ENCODE measurements around the gene GAS5.

The GAS5 gene

DNA sequence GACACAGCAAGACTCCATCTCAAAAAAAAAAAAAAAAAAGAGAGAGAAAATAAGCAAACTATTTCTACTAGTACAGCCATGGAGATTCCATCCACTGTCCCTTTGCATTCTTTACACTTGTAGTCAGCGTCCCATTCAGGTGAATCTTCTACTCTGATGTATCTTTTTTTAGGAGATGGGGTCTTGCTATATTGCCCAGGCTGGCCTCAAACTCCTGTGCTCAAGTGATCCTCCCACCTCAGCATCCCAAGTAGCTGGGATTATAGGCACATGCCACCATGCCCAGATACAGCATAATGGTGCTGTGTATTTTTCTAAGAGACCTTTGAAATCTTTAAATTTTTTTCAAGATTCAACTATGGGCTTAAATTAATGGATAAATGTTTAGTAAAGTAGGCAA, 35.0 kb downstream of the GAS5 start:
- no peaks in the 10 kb centered on the region for H3K9me3 ChIP-seq (replicated peaks in 1 of 2; ENCODE audit: control insufficient read depth in 2 of 2, insufficient read depth in 1 of 2, low read depth in 1 of 2, low read length in 2 of 2)
- no peak overlapping the region for H2AK5ac ChIP-seq (ENCODE audit: low read depth, low read length)
- no peak overlapping the region for H3K14ac ChIP-seq (ENCODE audit: low read length)
- no peak overlapping the region for H4K91ac ChIP-seq (ENCODE audit: low read depth, low read length, poor library complexity)
- no peak overlapping the region for H2BK5ac ChIP-seq (ENCODE audit: low read length)
- no peaks in the 10 kb centered on the region for H3K4me1 ChIP-seq (ENCODE audit: control insufficient read depth in 2 of 2, insufficient read depth in 1 of 2, low read depth in 1 of 2, low read length in 2 of 2)
- no peak overlapping the region for H3K4me2 ChIP-seq (ENCODE audit: insufficient read depth, low read length, poor library complexity, severe bottlenecking)
- DNase-seq (ENCODE audit: low spot score): no peak
- no peak overlapping the region for H4K8ac ChIP-seq (ENCODE audit: low read depth, low read length)
- no peak overlapping the region for H2BK120ac ChIP-seq (ENCODE audit: low read depth, low read length)
- no peak overlapping the region for H3K27ac ChIP-seq (replicated peaks; ENCODE audit: low read length)
- H2BK12ac ChIP-seq (ENCODE audit: low read length): no peak overlapping the region
- H2AFZ ChIP-seq (ENCODE audit: low read length): no peak overlapping the region
- H3K4ac ChIP-seq (ENCODE audit: low read length): no peak overlapping the region
- no CpG with 5 or more reads among the region's 1 CpG for WGBS, 2 donors (ENCODE audit: extremely low coverage in 2 of 2, insufficient read length in 2 of 2, insufficient replicate concordance in 1 of 2)
- H3K23ac ChIP-seq (ENCODE audit: low read depth, low read length, poor library complexity): no peak overlapping the region
- H3K18ac ChIP-seq (ENCODE audit: low read length): no peak overlapping the region
- H3K9ac ChIP-seq (ENCODE audit: low read depth, low read length, poor library complexity): no peak overlapping the region
- H3K4me3 ChIP-seq (ENCODE audit: low read length in 2 of 2): no peak overlapping the region
- H3K36me3 ChIP-seq (replicated peaks in 1 of 2; ENCODE audit: control insufficient read depth in 2 of 2, insufficient read depth in 2 of 2, low read length in 2 of 2): peaks cover 4 to 86% of the 10 kb centered on the region in 2 donors
- H3K79me1 ChIP-seq (ENCODE audit: low read depth, low read length): no peaks in the 10 kb centered on the region
- no peak overlapping the region for H2BK15ac ChIP-seq (ENCODE audit: low read length)
- H3K27me3 ChIP-seq (ENCODE audit: control insufficient read depth in 3 of 3, insufficient read depth in 3 of 3, low read depth in 1 of 3, low read length in 3 of 3): no peaks in the 10 kb centered on the region

- Histone ChIP-seq H2AK5ac (ENCODE audit: low read depth, low read length) (no peak overlapping the region), H3K14ac (ENCODE audit: low read length) (no peak overlapping the region), H2BK15ac (ENCODE audit: low read length) (no peak overlapping the region), H3K4me2 (ENCODE audit: insufficient read depth, low read length, poor library complexity, severe bottlenecking) (no peak overlapping the region), H2BK5ac (ENCODE audit: low read length) (no peak overlapping the region), H3K9ac (ENCODE audit: low read depth, low read length, poor library complexity) (no peak overlapping the region), H3K27me3 (ENCODE audit: control insufficient read depth in 3 of 3, insufficient read depth in 3 of 3, low read depth in 1 of 3, low read length in 3 of 3) (no peaks in the 10 kb centered on the region), H2AFZ (ENCODE audit: low read length) (no peak overlapping the region), H3K9me3 (replicated peaks in 1 of 2; ENCODE audit: control insufficient read depth in 2 of 2, insufficient read depth in 1 of 2, low read depth in 1 of 2, low read length in 2 of 2) (no peaks in the 10 kb centered on the region), H3K27ac (replicated peaks; ENCODE audit: low read length) (no peak overlapping the region), H4K8ac (ENCODE audit: low read depth, low read length) (no peak overlapping the region), H2BK120ac (ENCODE audit: low read depth, low read length) (no peak overlapping the region), H3K4ac (ENCODE audit: low read length) (no peak overlapping the region), H3K4me3 (ENCODE audit: low read length in 2 of 2) (no peak overlapping the region), H3K4me1 (ENCODE audit: control insufficient read depth in 2 of 2, insufficient read depth in 1 of 2, low read depth in 1 of 2, low read length in 2 of 2) (peaks cover 0 to 3% of the 10 kb centered on the region in 2 donors), H4K91ac (ENCODE audit: low read depth, low read length, poor library complexity) (no peak overlapping the region), H3K23ac (ENCODE audit: low read depth, low read length, poor library complexity) (no peak overlapping the region), H3K18ac (ENCODE audit: low read length) (no peak overlapping the region), H2BK12ac (ENCODE audit: low read length) (no peak overlapping the region), H3K36me3 (replicated peaks in 1 of 2; ENCODE audit: control insufficient read depth in 2 of 2, insufficient read depth in 2 of 2, low read length in 2 of 2) (peaks cover 2 to 42% of the 10 kb centered on the region in 2 donors), H3K79me1 (ENCODE audit: low read depth, low read length) (no peaks in the 10 kb centered on the region)
- DNase-seq (ENCODE audit: low spot score): no peak
- no CpG with 5 or more reads among the region's 2 CpGs for WGBS, 2 donors (ENCODE audit: extremely low coverage in 2 of 2, insufficient read length in 2 of 2, insufficient replicate concordance in 1 of 2)
Observed at GRCh38 chr1:173827611-173828010, 40.2 kb downstream of the GAS5 start.

DNA sequence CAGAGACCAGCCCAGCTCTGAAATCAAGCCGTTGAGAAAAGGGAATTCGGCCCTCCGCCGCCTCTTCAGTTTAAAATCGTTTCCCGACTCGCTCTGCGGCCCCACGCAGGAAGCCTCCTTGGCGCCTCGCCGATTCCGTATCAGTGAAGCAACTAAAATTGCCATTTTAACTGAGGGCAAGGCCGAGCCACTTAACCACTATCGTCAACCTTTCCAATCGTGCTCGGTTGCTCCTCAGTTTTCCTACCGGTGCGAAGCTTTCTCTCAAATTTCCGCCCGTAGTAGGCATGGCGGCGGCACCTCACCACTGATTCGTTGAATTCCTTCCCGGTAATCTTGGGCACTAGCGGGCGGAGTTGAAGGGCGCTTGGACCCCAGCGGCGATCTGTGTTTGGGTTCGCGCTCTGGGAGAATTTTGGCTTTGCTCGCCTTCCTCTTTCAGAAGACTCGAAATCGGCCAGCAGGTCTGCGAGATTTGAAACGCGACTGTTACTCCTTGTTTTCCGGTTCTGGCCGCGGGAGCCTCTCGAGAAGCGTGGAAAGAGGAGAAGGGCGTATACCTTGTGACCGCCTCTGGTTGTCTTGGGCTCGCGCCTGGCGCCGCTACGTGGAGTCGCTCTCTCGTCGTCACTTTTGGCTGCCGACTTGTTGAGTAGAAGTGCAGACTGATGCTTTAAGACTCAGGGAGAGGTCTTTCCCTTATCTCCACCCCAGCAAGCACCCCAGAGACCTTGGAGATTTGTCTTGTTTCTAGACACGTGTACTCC, 43.3 kb downstream of the GAS5 start, which contains the start of the genes CENPL and DARS2:
CENPL (minus strand) TSS at position 569 of the 767 bp plus-strand sequence. CDS start 13,584 bp downstream, outside the sequence.
DARS2 (plus strand) TSS at position 359 of the 767 bp plus-strand sequence. CDS start 557 bp downstream, outside the sequence.
- H3K4me2 ChIP-seq (ENCODE audit: insufficient read depth, low read length, poor library complexity, severe bottlenecking): peak within 1 kb of the TSS; percentile 78
- peak within 1 kb of the TSS; percentile 87 for H2BK5ac ChIP-seq (ENCODE audit: low read length)
- H3K4ac ChIP-seq (ENCODE audit: low read length): no peak within 1 kb of the TSS
- H3K23ac ChIP-seq (ENCODE audit: low read depth, low read length, poor library complexity): no peak within 1 kb of the TSS
- no peak within 1 kb of the TSS for H2BK15ac ChIP-seq (ENCODE audit: low read length)
- H3K36me3 ChIP-seq (replicated peaks in 1 of 2; ENCODE audit: control insufficient read depth in 2 of 2, insufficient read depth in 2 of 2, low read length in 2 of 2): peaks cover 2 to 47% of the 10 kb centered on the region in 2 donors
- H3K27me3 ChIP-seq (ENCODE audit: control insufficient read depth in 3 of 3, insufficient read depth in 3 of 3, low read depth in 1 of 3, low read length in 3 of 3): no peaks in the 10 kb centered on the region
- peak within 1 kb of the TSS; percentile 91 for H3K9ac ChIP-seq (ENCODE audit: low read depth, low read length, poor library complexity)
- H2BK12ac ChIP-seq (ENCODE audit: low read length): no peak within 1 kb of the TSS
- peaks cover 0 to 3% of the 10 kb centered on the region in 2 donors for H3K4me1 ChIP-seq (ENCODE audit: control insufficient read depth in 2 of 2, insufficient read depth in 1 of 2, low read depth in 1 of 2, low read length in 2 of 2)
- no peak within 1 kb of the TSS for H4K91ac ChIP-seq (ENCODE audit: low read depth, low read length, poor library complexity)
- H3K18ac ChIP-seq (ENCODE audit: low read length): peak within 1 kb of the TSS; percentile 77
- peaks cover 2% of the 10 kb centered on the region for H3K79me1 ChIP-seq (ENCODE audit: low read depth, low read length)
- H3K27ac ChIP-seq (replicated peaks; ENCODE audit: low read length): peak within 1 kb of the TSS; percentile 85
- peak within 1 kb of the TSS; percentile 66 to 87 for H3K4me3 ChIP-seq (ENCODE audit: low read length in 2 of 2)
- H2AK5ac ChIP-seq (ENCODE audit: low read depth, low read length): no peak within 1 kb of the TSS
- H2BK120ac ChIP-seq (ENCODE audit: low read depth, low read length): no peak within 1 kb of the TSS
- no peak within 1 kb of the TSS for H4K8ac ChIP-seq (ENCODE audit: low read depth, low read length)
- no CpG with 5 or more reads among the region's 55 CpGs for WGBS, 2 donors (ENCODE audit: extremely low coverage in 2 of 2, insufficient read length in 2 of 2, insufficient replicate concordance in 1 of 2)
- no peak within 1 kb of the TSS for H3K14ac ChIP-seq (ENCODE audit: low read length)
- H2AFZ ChIP-seq (ENCODE audit: low read length): peak within 1 kb of the TSS; percentile 92
- no peaks in the 10 kb centered on the region for H3K9me3 ChIP-seq (replicated peaks in 1 of 2; ENCODE audit: control insufficient read depth in 2 of 2, insufficient read depth in 1 of 2, low read depth in 1 of 2, low read length in 2 of 2)
- DNase-seq (ENCODE audit: low spot score): peak; percentile 93

GRCh38 chr1:173823781-173824314, 43.9 kb downstream of the GAS5 start:
- H3K14ac ChIP-seq (ENCODE audit: low read length): no peak overlapping the region
- H3K27ac ChIP-seq (replicated peaks; ENCODE audit: low read length): peak overlapping the region; percentile 85
- WGBS, 2 donors (ENCODE audit: extremely low coverage in 2 of 2, insufficient read length in 2 of 2, insufficient replicate concordance in 1 of 2): no CpG with 5 or more reads among the region's 25 CpGs
- H3K4me3 ChIP-seq (ENCODE audit: low read length in 2 of 2): peak overlapping the region; percentile 66 to 87
- no peak overlapping the region for H3K4ac ChIP-seq (ENCODE audit: low read length)
- H2AFZ ChIP-seq (ENCODE audit: low read length): peak overlapping the region; percentile 89
- H2AK5ac ChIP-seq (ENCODE audit: low read depth, low read length): no peak overlapping the region
- H4K8ac ChIP-seq (ENCODE audit: low read depth, low read length): no peak overlapping the region
- no peaks in the 10 kb centered on the region for H3K27me3 ChIP-seq (ENCODE audit: control insufficient read depth in 3 of 3, insufficient read depth in 3 of 3, low read depth in 1 of 3, low read length in 3 of 3)
- DNase-seq (ENCODE audit: low spot score): peak; percentile 1
- no peaks in the 10 kb centered on the region for H3K9me3 ChIP-seq (replicated peaks in 1 of 2; ENCODE audit: control insufficient read depth in 2 of 2, insufficient read depth in 1 of 2, low read depth in 1 of 2, low read length in 2 of 2)
- H2BK12ac ChIP-seq (ENCODE audit: low read length): no peak overlapping the region
- H3K18ac ChIP-seq (ENCODE audit: low read length): peak overlapping the region; percentile 77
- no peak overlapping the region for H2BK120ac ChIP-seq (ENCODE audit: low read depth, low read length)
- H3K36me3 ChIP-seq (replicated peaks in 1 of 2; ENCODE audit: control insufficient read depth in 2 of 2, insufficient read depth in 2 of 2, low read length in 2 of 2): peaks cover 0 to 49% of the 10 kb centered on the region in 2 donors
- no peak overlapping the region for H3K23ac ChIP-seq (ENCODE audit: low read depth, low read length, poor library complexity)
- no peak overlapping the region for H2BK15ac ChIP-seq (ENCODE audit: low read length)
- no peak overlapping the region for H4K91ac ChIP-seq (ENCODE audit: low read depth, low read length, poor library complexity)
- peaks cover 2% of the 10 kb centered on the region for H3K79me1 ChIP-seq (ENCODE audit: low read depth, low read length)
- peak overlapping the region; percentile 33 for H2BK5ac ChIP-seq (ENCODE audit: low read length)
- H3K9ac ChIP-seq (ENCODE audit: low read depth, low read length, poor library complexity): peak overlapping the region; percentile 91
- peak overlapping the region; percentile 78 for H3K4me2 ChIP-seq (ENCODE audit: insufficient read depth, low read length, poor library complexity, severe bottlenecking)
- H3K4me1 ChIP-seq (ENCODE audit: control insufficient read depth in 2 of 2, insufficient read depth in 1 of 2, low read depth in 1 of 2, low read length in 2 of 2): peaks cover 0 to 3% of the 10 kb centered on the region in 2 donors

Measured in neuronal stem cell (in vitro differentiated cells).